ENCODE measurements around the gene ESPN. TPM values are rescaled to one million over a fixed set of nuclear protein-coding genes. Genes with fewer than 3 reads are reported as not detected.
"Not testable (repeated sequence)": the region's sequence is repeated elsewhere in the genome, so short reads cannot be mapped to it uniquely, and the experiment has no call there.

The ESPN gene
- total RNA-seq, 1 donor from 2014 or later, result 6.4 TPM

- no peak for DNase-seq
Observed at GRCh38 chr1:6427441-6428390, 3.1 kb downstream of the ESPN start.

- DNase-seq, result not testable (repeated sequence)
Observed at GRCh38 chr1:6428453-6428852, 3.9 kb downstream of the ESPN start.

- DNase-seq, result not testable (repeated sequence)
Observed at GRCh38 chr1:6429660-6430411, 5.3 kb downstream of the ESPN start.

GRCh38 chr1:6431645-6432579 lies 7.3 kb downstream of the ESPN start:
- DNase-seq, result not testable (repeated sequence)

GRCh38 chr1:6434186-6434585 lies 9.6 kb downstream of the ESPN start:
- DNase-seq, result no peak

- DNase-seq, result no peak
Observed at GRCh38 chr1:6435129-6435528, 10.6 kb downstream of the ESPN start.

GRCh38 chr1:6435547-6435946 lies 11.0 kb downstream of the ESPN start:
- DNase-seq, result no peak

- DNase-seq, result not testable (repeated sequence)
Observed at GRCh38 chr1:6436277-6436676, 11.7 kb downstream of the ESPN start.

GRCh38 chr1:6437012-6437700 lies 12.6 kb downstream of the ESPN start:
- not testable (repeated sequence) for DNase-seq

GRCh38 chr1:6438047-6438525 lies 13.5 kb downstream of the ESPN start:
- no peak for DNase-seq

- DNase-seq, result no peak
Observed at GRCh38 chr1:6440198-6441126, 15.9 kb downstream of the ESPN start.

GRCh38 chr1:6441586-6441985 lies 17.0 kb downstream of the ESPN start:
- DNase-seq, result no peak

- no peak for DNase-seq
Observed at GRCh38 chr1:6443339-6444115, 19.0 kb downstream of the ESPN start.

- no peak for DNase-seq
Observed at GRCh38 chr1:6444377-6444776, 19.8 kb downstream of the ESPN start.

- no peak for DNase-seq
Observed at GRCh38 chr1:6445062-6445763, 20.6 kb downstream of the ESPN start.

GRCh38 chr1:6445929-6446328 lies 21.4 kb downstream of the ESPN start:
- DNase-seq, result not testable (repeated sequence)

- no peak for DNase-seq
Observed at GRCh38 chr1:6446665-6447015, 22.1 kb downstream of the ESPN start.

- no peak for DNase-seq
Observed at GRCh38 chr1:6447016-6447817, 22.6 kb downstream of the ESPN start.

Measured in skin of body (tissue), 2 donors.